Measurements from ENCODE around the gene OR2M5. TPM values are rescaled to one million over a fixed set of nuclear protein-coding genes. Genes with fewer than 3 reads are reported as not detected.

The OR2M5 gene
- total and polyA plus RNA-seq, 2 experiments from 2014 or later, result not detected

DNA sequence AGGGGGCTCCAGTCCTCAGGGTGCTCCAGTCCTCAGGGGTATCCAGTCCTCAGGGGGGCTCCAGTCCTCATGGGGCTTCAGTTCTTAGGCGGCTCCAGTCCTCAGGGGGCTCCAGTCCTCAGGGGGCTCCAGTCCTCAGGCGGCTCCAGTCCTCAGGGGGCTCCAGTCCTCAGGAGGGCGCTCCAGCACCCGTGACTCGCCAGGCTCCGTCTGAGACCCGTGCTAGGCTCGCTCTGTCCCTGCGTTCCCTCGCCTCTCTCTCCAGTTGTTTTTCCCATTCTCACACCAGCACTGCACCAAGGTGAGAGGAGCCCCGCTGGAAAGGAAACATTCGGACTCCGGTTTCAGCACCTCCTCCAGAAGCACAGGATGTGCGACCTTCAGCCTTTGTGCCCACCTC is 20.2 kb downstream of the OR2M5 start:
- Histone ChIP-seq H3K79me2 (ENCODE audit: insufficient read depth) (no peaks in the 10 kb centered on the region), H3K9me3 (ENCODE audit: low read depth) (no peaks in the 10 kb centered on the region)
- DNase-seq, result no peak

DNA sequence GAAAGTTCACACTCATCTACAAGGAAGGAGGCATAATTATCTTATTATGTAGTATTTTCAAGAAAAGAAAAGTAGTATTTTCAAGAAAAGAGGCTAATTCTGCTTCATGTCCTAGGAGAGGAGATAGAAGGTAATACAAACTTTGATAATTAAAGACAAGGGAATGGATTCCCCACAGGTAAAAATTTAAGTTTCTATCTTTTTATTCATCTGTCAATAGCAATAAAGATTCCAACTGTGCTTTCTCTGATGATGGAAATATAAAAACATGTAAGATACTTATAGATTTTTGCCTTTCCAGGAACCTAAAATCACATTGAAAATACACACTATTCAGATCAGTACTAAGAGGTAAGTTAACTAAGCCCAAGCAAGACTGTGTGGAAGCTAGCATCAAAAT is 29.6 kb downstream of the OR2M5 start, which contains the start of gene OR2M2:
OR2M2 (plus strand) TSS at position 301 of the 400 bp plus-strand sequence. CDS start 5,165 bp downstream, outside the sequence.
- DNase-seq, result no peak
- no peak within 1 kb of the TSS for H2AFZ ChIP-seq
- no peaks in the 10 kb centered on the region for H3K9me2 ChIP-seq (ENCODE audit: insufficient read depth)
- TF ChIP-seq EZH2phosphoT487 (IDR thresholded peaks at IDR 0.05; ENCODE audit: insufficient read depth, low read depth) (no peak), EZH2 (IDR thresholded peaks at IDR 0.05; ENCODE audit: insufficient read depth, poor library complexity, severe bottlenecking) (no peak)
- no peaks in the 10 kb centered on the region for H3K4me1 ChIP-seq (ENCODE audit: insufficient read depth)
- no peaks in the 10 kb centered on the region for H3F3A ChIP-seq (ENCODE audit: insufficient read depth)
- H4K20me1 ChIP-seq (ENCODE audit: insufficient read depth), result no peaks in the 10 kb centered on the region
- H3K27me3 ChIP-seq (replicated peaks; ENCODE audit: insufficient read depth), result no peaks in the 10 kb centered on the region
- no peaks in the 10 kb centered on the region for H3K9me3 ChIP-seq (ENCODE audit: low read depth)
- no peak within 1 kb of the TSS for H3K9ac ChIP-seq
- no peak within 1 kb of the TSS for H3K27ac ChIP-seq
- H3K4me3 ChIP-seq, result no peak within 1 kb of the TSS
- H3K79me2 ChIP-seq (ENCODE audit: insufficient read depth), result no peaks in the 10 kb centered on the region
- no peak within 1 kb of the TSS for H3K4me2 ChIP-seq (ENCODE audit: unreplicated experiment)
- in situ Hi-C loops (cut with MboI), result no loop called here
- H3K36me3 ChIP-seq (ENCODE audit: low read depth), result no peaks in the 10 kb centered on the region

More for the DNA sequence above, 20.2 kb downstream of the OR2M5 start:
- no peaks in the 10 kb centered on the region for H3K36me3 ChIP-seq (ENCODE audit: low read depth)
- no peak overlapping the region for H3K4me3 ChIP-seq
- TF ChIP-seq EZH2 (IDR thresholded peaks at IDR 0.05; ENCODE audit: insufficient read depth, poor library complexity, severe bottlenecking) (no peak), EZH2phosphoT487 (IDR thresholded peaks at IDR 0.05; ENCODE audit: insufficient read depth, low read depth) (no peak)
- no peak overlapping the region for H3K4me2 ChIP-seq (ENCODE audit: unreplicated experiment)
- H3K27me3 ChIP-seq (replicated peaks; ENCODE audit: insufficient read depth), result no peaks in the 10 kb centered on the region
- no peaks in the 10 kb centered on the region for H3F3A ChIP-seq (ENCODE audit: insufficient read depth)
- H3K9ac ChIP-seq, result no peak overlapping the region
- 65 to 73% methylated on average over 10 to 14 of the region's 14 CpGs for WGBS, 2 experiments (ENCODE audit: low coverage in 1 of 2, low lambda C conversion rate in 2 of 2, missing lambda C conversion rate in 2 of 2)
- no peaks in the 10 kb centered on the region for H4K20me1 ChIP-seq (ENCODE audit: insufficient read depth)
- in situ Hi-C loops (cut with MboI), result no loop called here
- no peaks in the 10 kb centered on the region for H3K4me1 ChIP-seq (ENCODE audit: insufficient read depth)
- H3K9me2 ChIP-seq (ENCODE audit: insufficient read depth), result no peaks in the 10 kb centered on the region
- H2AFZ ChIP-seq, result no peak overlapping the region
- H3K27ac ChIP-seq, result no peak overlapping the region

DNA sequence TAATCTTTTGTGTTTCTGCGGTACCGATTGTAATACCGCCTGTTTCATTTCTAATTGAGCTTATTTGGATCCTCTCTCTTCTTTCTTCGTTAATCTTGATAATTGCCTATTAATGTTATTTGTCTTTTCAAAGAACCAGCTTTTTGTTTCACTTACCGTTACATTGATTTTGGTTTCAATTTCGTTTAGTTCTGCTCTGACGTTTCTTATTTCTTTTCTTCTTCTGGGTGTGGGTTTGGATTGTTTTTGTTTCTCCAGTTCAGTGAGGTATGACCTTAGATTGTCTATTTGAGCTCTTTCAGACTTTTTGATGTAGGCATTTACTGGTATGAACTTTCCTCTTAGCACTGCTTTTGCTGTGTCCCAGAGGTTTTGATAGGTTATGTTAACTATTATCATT is 39.0 kb downstream of the OR2M5 start:
- no peak overlapping the region for H3K4me2 ChIP-seq (ENCODE audit: unreplicated experiment)
- H2AFZ ChIP-seq, result no peak overlapping the region
- TF ChIP-seq EZH2phosphoT487 (IDR thresholded peaks at IDR 0.05; ENCODE audit: insufficient read depth, low read depth), result no peak
- no peak for TF ChIP-seq EZH2 (IDR thresholded peaks at IDR 0.05; ENCODE audit: insufficient read depth, poor library complexity, severe bottlenecking)
- no peak overlapping the region for H3K4me3 ChIP-seq
- H3F3A ChIP-seq (ENCODE audit: insufficient read depth), result no peaks in the 10 kb centered on the region
- H3K36me3 ChIP-seq (ENCODE audit: low read depth), result no peaks in the 10 kb centered on the region
- no peak overlapping the region for H3K9ac ChIP-seq
- no peak for DNase-seq
- no peaks in the 10 kb centered on the region for H3K79me2 ChIP-seq (ENCODE audit: insufficient read depth)
- H4K20me1 ChIP-seq (ENCODE audit: insufficient read depth), result no peaks in the 10 kb centered on the region
- H3K27ac ChIP-seq, result no peak overlapping the region
- WGBS, 2 experiments (ENCODE audit: low coverage in 1 of 2, low lambda C conversion rate in 2 of 2, missing lambda C conversion rate in 2 of 2), result 39 to 43% methylated on average over 7 of the region's 7 CpGs
- H3K9me2 ChIP-seq (ENCODE audit: insufficient read depth), result no peaks in the 10 kb centered on the region
- no peaks in the 10 kb centered on the region for H3K9me3 ChIP-seq (ENCODE audit: low read depth)
- no peaks in the 10 kb centered on the region for H3K27me3 ChIP-seq (replicated peaks; ENCODE audit: insufficient read depth)
- no peaks in the 10 kb centered on the region for H3K4me1 ChIP-seq (ENCODE audit: insufficient read depth)
- in situ Hi-C loops (cut with MboI), result no loop called here

DNA sequence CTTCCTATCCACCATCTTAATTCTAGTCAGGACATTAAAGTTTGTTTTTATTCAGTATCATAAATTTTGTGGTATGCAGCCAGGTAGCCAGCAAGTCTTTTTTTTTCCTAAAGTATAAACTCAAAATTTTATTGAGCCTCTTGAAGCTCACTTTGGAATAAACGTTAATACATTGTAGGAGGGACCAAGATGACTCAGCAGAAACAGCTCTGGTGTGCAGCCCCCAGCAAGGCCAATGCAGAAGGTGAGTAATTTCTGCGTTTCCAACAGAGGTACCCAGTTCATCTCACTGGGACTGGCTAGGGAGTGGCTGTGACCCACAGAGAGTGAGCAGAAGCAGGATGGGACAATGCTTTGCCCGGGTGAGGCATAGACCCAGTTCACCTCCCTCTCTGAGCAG is 42.4 kb downstream of the OR2M5 start:
- H3K4me3 ChIP-seq, result no peak overlapping the region
- no peaks in the 10 kb centered on the region for H3K9me2 ChIP-seq (ENCODE audit: insufficient read depth)
- H3K9me3 ChIP-seq (ENCODE audit: low read depth), result no peaks in the 10 kb centered on the region
- no peaks in the 10 kb centered on the region for H4K20me1 ChIP-seq (ENCODE audit: insufficient read depth)
- no peaks in the 10 kb centered on the region for H3K4me1 ChIP-seq (ENCODE audit: insufficient read depth)
- no peak overlapping the region for H2AFZ ChIP-seq
- no peak overlapping the region for H3K9ac ChIP-seq
- H3F3A ChIP-seq (ENCODE audit: insufficient read depth), result no peaks in the 10 kb centered on the region
- TF ChIP-seq EZH2 (IDR thresholded peaks at IDR 0.05; ENCODE audit: insufficient read depth, poor library complexity, severe bottlenecking) (no peak), EZH2phosphoT487 (IDR thresholded peaks at IDR 0.05; ENCODE audit: insufficient read depth, low read depth) (no peak)
- no peak overlapping the region for H3K4me2 ChIP-seq (ENCODE audit: unreplicated experiment)
- WGBS, 2 experiments (ENCODE audit: low coverage in 1 of 2, low lambda C conversion rate in 2 of 2, missing lambda C conversion rate in 2 of 2), result 6 to 10% methylated on average over 3 of the region's 3 CpGs
- H3K27ac ChIP-seq, result no peak overlapping the region
- in situ Hi-C loops (cut with MboI), result no loop called here
- no peaks in the 10 kb centered on the region for H3K36me3 ChIP-seq (ENCODE audit: low read depth)
- no peaks in the 10 kb centered on the region for H3K79me2 ChIP-seq (ENCODE audit: insufficient read depth)
- no peaks in the 10 kb centered on the region for H3K27me3 ChIP-seq (replicated peaks; ENCODE audit: insufficient read depth)
- DNase-seq, result no peak

DNA sequence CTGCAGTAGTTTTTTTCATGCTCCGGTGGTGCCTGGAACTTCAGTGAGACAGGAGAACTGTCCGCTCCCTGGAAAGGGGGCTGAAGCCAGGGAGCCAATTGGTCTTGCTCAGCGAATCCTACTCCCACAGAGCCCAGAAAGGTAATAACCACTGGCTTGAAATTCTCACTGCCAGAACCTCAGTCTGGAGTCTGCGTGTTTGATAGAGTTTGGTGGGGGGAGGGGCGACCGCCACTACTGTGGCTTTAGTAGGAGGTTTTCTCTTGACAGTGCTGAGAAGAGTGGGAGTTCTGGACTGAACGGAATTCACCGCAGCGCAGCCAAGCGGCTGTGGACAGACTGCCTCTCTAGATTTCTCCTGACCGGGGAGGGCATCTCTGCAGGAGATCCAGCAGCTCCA is 44.1 kb downstream of the OR2M5 start:
- TF ChIP-seq EZH2phosphoT487 (IDR thresholded peaks at IDR 0.05; ENCODE audit: insufficient read depth, low read depth), result no peak
- no peak for TF ChIP-seq EZH2 (IDR thresholded peaks at IDR 0.05; ENCODE audit: insufficient read depth, poor library complexity, severe bottlenecking)
- DNase-seq, result no peak
- Histone ChIP-seq H3K9me3 (ENCODE audit: low read depth) (no peaks in the 10 kb centered on the region), H3K27me3 (replicated peaks; ENCODE audit: insufficient read depth) (no peaks in the 10 kb centered on the region), H3K4me3 (no peak overlapping the region), H3K27ac (no peak overlapping the region), H3K4me1 (ENCODE audit: insufficient read depth) (no peaks in the 10 kb centered on the region), H3K79me2 (ENCODE audit: insufficient read depth) (no peaks in the 10 kb centered on the region), H3F3A (ENCODE audit: insufficient read depth) (no peaks in the 10 kb centered on the region), H3K36me3 (ENCODE audit: low read depth) (no peaks in the 10 kb centered on the region), H4K20me1 (ENCODE audit: insufficient read depth) (no peaks in the 10 kb centered on the region), H3K9me2 (ENCODE audit: insufficient read depth) (no peaks in the 10 kb centered on the region), H3K9ac (no peak overlapping the region), H3K4me2 (ENCODE audit: unreplicated experiment) (no peak overlapping the region), H2AFZ (no peak overlapping the region)
- 38% methylated on average over 11 of the region's 11 CpGs for WGBS, 2 experiments (ENCODE audit: low coverage in 1 of 2, low lambda C conversion rate in 2 of 2, missing lambda C conversion rate in 2 of 2)
- in situ Hi-C loops (cut with MboI), result no loop called here
